HUDEP-2 (cell line): ENCODE measurements around the gene SUCO.

Experiments used
- DNase-seq, 76 experiments: peaks; one replicate each; lab custom pipeline; 2025; ENCODE audit not compliant: unreplicated experiment in 76 of 76; lab: John Stamatoyannopoulos, UW

The SUCO gene

GRCh38 chr1:172641492-172641891 is 108.5 kb downstream of the SUCO start:
- DNase-seq: no peak

- no peak for DNase-seq
Observed at GRCh38 chr1:172642970-172643369, 110.0 kb downstream of the SUCO start.

- no peak for DNase-seq
Observed at GRCh38 chr1:172646653-172647052, 113.7 kb downstream of the SUCO start.

GRCh38 chr1:172647110-172647564 is 114.2 kb downstream of the SUCO start:
- DNase-seq: no peak

GRCh38 chr1:172647987-172648386 is 115.0 kb downstream of the SUCO start:
- no peak for DNase-seq

GRCh38 chr1:172650474-172651193 is 117.7 kb downstream of the SUCO start:
- no peak for DNase-seq

- no peak for DNase-seq
Observed at GRCh38 chr1:172653015-172653709, 120.2 kb downstream of the SUCO start.

GRCh38 chr1:172654535-172654934 is 121.6 kb downstream of the SUCO start:
- DNase-seq: no peak

- no peak for DNase-seq
Observed at GRCh38 chr1:172656576-172656975, 123.6 kb downstream of the SUCO start.

- no peak for DNase-seq
Observed at GRCh38 chr1:172657586-172657985, 124.6 kb downstream of the SUCO start.

GRCh38 chr1:172658871-172659453 is 126.0 kb downstream of the SUCO start, which contains the start of gene FASLG:
FASLG (plus strand) TSS chr1:172659103; CDS start chr1:172659202, 99 bp downstream.
- peak in 3 of 76 experiments; percentile 1 to 32 (median 19) for DNase-seq

GRCh38 chr1:172661107-172661506 is 128.2 kb downstream of the SUCO start:
- DNase-seq: no peak
